PFSK-1 (cell line): ENCODE results near the gene PGS1.

Source experiments
- FOXP2 ChIP-seq: optimal IDR thresholded peaks from 2 replicates; pipeline ENCODE3; 2011; ENCODE audit warnings: borderline replicate concordance, control low read depth, inconsistent platforms; ENCODE audit not compliant: insufficient read depth; ENCODE audit errors: extremely low read length, extremely low read depth
- POLR2AphosphoS5 ChIP-seq: IDR thresholded peaks from 2 replicates; pipeline ENCODE4 v1.6.1; 2012; ENCODE audit warnings: low read depth, mild to moderate bottlenecking, control low read depth, low read length, moderate library complexity
- SIN3A ChIP-seq: IDR thresholded peaks from 2 replicates; pipeline ENCODE4 v1.6.1; 2012; ENCODE audit warnings: mild to moderate bottlenecking, low read length, moderate library complexity, borderline replicate concordance; ENCODE audit not compliant: insufficient read depth
- TAF1 ChIP-seq: IDR thresholded peaks from 2 replicates; pipeline ENCODE4 v1.6.1; 2012; ENCODE audit warnings: low read length, control low read depth, borderline replicate concordance; ENCODE audit not compliant: insufficient read depth
- TF ChIP-seq, protein P1 (sequence below), 2 experiments: IDR thresholded peaks; 2 replicates each; pipeline versions ENCODE4 v1.6.1 to v1.8.0; 2011 to 2012; ENCODE audit warnings: low read depth in 2 of 2, low read length in 2 of 2, control low read depth in 1 of 2, inconsistent platforms in 1 of 2, mild to moderate bottlenecking in 1 of 2, moderate library complexity in 1 of 2; ENCODE audit not compliant: insufficient read depth in 1 of 2

The PGS1 gene

GRCh38 chr17:78367193-78367592 lies 11.3 kb upstream of the PGS1 start:
- no peak for TF ChIP-seq FOXP2
- no peak for TF ChIP-seq TAF1
- no peak for TF ChIP-seq SIN3A
- TF ChIP-seq POLR2AphosphoS5 = no peak
- TF ChIP-seq, protein P1, sequence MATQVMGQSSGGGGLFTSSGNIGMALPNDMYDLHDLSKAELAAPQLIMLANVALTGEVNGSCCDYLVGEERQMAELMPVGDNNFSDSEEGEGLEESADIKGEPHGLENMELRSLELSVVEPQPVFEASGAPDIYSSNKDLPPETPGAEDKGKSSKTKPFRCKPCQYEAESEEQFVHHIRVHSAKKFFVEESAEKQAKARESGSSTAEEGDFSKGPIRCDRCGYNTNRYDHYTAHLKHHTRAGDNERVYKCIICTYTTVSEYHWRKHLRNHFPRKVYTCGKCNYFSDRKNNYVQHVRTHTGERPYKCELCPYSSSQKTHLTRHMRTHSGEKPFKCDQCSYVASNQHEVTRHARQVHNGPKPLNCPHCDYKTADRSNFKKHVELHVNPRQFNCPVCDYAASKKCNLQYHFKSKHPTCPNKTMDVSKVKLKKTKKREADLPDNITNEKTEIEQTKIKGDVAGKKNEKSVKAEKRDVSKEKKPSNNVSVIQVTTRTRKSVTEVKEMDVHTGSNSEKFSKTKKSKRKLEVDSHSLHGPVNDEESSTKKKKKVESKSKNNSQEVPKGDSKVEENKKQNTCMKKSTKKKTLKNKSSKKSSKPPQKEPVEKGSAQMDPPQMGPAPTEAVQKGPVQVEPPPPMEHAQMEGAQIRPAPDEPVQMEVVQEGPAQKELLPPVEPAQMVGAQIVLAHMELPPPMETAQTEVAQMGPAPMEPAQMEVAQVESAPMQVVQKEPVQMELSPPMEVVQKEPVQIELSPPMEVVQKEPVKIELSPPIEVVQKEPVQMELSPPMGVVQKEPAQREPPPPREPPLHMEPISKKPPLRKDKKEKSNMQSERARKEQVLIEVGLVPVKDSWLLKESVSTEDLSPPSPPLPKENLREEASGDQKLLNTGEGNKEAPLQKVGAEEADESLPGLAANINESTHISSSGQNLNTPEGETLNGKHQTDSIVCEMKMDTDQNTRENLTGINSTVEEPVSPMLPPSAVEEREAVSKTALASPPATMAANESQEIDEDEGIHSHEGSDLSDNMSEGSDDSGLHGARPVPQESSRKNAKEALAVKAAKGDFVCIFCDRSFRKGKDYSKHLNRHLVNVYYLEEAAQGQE (IDR thresholded peaks at IDR 0.05; ENCODE audit: insufficient read depth in 1 of 2, low read depth in 2 of 2, low read length in 2 of 2) = no peak

GRCh38 chr17:78368348-78368747 lies 10.1 kb upstream of the PGS1 start:
- TF ChIP-seq SIN3A (no peak), FOXP2 (no peak), TAF1 (no peak), POLR2AphosphoS5 (no peak)
- TF ChIP-seq, protein P1 (IDR thresholded peaks at IDR 0.05; ENCODE audit: insufficient read depth in 1 of 2, low read depth in 2 of 2, low read length in 2 of 2) = no peak

- TF ChIP-seq POLR2AphosphoS5 (no peak), FOXP2 (no peak), TAF1 (no peak), SIN3A (no peak)
- TF ChIP-seq, protein P1 (IDR thresholded peaks at IDR 0.05; ENCODE audit: insufficient read depth in 1 of 2, low read depth in 2 of 2, low read length in 2 of 2) = no peak
These were observed 9.5 kb upstream of the PGS1 start for GRCh38 chr17:78368854-78369495.

GRCh38 chr17:78369791-78370381 lies 8.6 kb upstream of the PGS1 start:
- TF ChIP-seq POLR2AphosphoS5 = no peak
- no peak for TF ChIP-seq TAF1
- no peak for TF ChIP-seq FOXP2
- no peak for TF ChIP-seq SIN3A
- TF ChIP-seq, protein P1 (IDR thresholded peaks at IDR 0.05; ENCODE audit: insufficient read depth in 1 of 2, low read depth in 2 of 2, low read length in 2 of 2) = no peak

DNA sequence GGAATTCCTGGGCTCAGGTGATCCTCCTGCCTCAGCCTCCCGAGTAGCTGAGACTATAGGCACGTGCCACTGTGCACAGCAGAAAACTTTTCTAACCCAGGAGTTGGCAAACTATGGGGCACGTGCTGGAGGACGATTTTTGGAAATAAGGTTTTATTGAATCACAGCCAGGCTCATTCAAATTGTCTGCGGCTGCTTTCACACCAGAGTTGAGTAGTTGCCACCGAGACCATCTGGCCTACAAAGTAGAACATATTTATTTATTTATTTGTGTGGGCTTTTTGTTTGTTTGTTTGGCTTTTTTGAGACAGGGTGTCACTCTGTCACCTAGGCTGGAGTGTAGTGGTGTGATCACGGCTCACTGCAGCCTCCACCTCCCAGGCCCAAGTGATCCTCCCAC lies 7.4 kb upstream of the PGS1 start:
- no peak for TF ChIP-seq POLR2AphosphoS5
- no peak for TF ChIP-seq TAF1
- TF ChIP-seq FOXP2 = no peak
- TF ChIP-seq SIN3A = no peak
- TF ChIP-seq, protein P1 (IDR thresholded peaks at IDR 0.05; ENCODE audit: insufficient read depth in 1 of 2, low read depth in 2 of 2, low read length in 2 of 2) = no peak
